GM19397 (cell line): ENCODE results near the gene NEUROD2.

ENCODE experiments used
- ATAC-seq: cut with Tn5 transposase; IDR thresholded peaks from one replicate; pipeline ENCODE4 v1.9.1; 2021; ENCODE audit warnings: mild to moderate bottlenecking, moderate library complexity; ENCODE audit not compliant: unreplicated experiment

The NEUROD2 gene

GRCh38 chr17:39635614-39636176, 28.0 kb upstream of the NEUROD2 start:
- no peak for ATAC-seq

DNA sequence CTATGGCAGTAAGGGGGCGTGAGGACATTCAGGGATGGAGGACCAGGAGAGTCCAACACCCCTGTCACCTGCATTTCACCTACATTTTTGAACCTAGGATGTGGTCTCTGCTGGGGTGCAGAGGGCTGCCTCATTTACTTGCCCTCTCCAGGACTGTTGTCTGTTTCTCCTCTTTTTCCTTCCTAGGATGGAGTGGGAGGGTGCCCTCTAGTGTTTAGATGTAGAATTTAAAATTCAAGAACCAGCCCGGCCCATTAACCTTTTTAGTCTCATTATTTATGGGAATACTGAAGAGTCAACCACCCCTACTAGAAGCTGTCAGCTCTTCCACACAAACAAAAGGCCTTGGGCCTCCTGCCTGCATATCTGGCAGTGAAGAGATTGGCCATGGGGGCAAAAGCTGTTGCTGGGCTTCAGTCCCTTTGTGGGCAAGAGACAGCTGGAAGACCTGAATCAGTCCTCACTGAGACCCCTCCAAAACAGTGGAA, 26.7 kb upstream of the NEUROD2 start:
- ATAC-seq, result no peak

- no peak for ATAC-seq
Measured at GRCh38 chr17:39633570-39634183, 26.0 kb upstream of the NEUROD2 start.

- no peak for ATAC-seq
Measured at GRCh38 chr17:39632153-39632941, 24.6 kb upstream of the NEUROD2 start.

- ATAC-seq, result no peak
Measured at GRCh38 chr17:39631403-39631802, 23.7 kb upstream of the NEUROD2 start.

DNA sequence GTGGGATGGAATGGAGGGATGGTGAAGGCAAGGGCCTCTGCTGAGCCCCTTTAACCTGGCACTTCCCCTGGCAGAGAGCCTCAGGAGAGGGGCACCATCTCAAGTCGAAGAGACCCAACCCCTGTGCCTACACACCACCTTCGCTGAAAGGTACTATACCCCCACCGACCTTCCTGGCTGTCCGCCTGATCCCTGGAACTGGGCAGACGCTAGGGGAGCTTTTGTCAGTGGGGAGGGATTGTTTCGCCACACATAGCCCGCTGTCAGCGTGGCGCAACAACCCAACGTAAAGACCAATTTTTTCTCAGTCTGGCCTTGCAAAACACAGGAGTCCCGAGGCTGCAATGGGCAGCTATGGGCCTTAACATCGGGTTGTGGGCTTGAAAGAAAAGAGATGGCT, 22.2 kb upstream of the NEUROD2 start:
- no peak for ATAC-seq

- no peak for ATAC-seq
Measured at GRCh38 chr17:39629494-39629880, 21.8 kb upstream of the NEUROD2 start.

DNA sequence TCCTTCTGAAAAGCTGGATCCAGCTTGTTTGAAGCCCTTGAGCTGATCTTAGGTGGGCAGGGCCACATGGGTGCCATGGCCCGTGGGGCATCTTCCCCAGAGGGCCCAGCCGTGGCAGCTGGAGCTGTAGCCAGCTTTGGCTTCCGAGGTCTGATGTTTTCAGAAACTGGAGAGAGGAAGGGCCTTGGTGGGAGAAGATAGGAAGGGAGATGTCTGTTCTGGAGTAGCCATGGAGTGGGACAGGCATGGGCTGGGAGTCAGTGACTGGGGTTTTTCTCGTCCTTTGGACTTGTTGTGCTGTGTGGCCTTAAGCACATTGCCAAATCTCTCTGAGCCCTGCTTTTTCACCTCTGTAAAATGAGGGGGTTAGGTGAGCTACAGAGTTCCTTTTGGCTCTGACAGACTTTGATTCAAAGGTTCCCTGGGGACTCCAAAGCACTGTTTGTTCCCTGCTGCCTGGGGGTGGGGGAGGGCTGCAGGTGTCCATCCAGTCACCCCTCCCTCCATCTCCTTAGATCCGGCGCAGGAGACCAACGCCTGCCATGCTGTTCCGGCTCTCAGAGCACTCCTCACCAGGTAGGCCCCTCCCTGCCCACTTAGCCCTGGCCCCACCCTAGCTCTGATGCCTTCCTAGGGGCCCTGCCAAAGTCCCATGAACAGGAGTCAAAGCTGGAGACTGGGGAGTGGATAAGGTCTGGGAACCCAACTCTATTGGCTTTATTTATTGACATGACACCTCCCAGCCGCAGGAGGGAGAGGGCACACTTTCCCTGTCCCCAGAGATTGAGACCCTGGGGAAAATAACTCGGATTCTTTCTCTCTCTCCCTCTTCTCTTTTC, 21.2 kb upstream of the NEUROD2 start:
- ATAC-seq, result no peak

DNA sequence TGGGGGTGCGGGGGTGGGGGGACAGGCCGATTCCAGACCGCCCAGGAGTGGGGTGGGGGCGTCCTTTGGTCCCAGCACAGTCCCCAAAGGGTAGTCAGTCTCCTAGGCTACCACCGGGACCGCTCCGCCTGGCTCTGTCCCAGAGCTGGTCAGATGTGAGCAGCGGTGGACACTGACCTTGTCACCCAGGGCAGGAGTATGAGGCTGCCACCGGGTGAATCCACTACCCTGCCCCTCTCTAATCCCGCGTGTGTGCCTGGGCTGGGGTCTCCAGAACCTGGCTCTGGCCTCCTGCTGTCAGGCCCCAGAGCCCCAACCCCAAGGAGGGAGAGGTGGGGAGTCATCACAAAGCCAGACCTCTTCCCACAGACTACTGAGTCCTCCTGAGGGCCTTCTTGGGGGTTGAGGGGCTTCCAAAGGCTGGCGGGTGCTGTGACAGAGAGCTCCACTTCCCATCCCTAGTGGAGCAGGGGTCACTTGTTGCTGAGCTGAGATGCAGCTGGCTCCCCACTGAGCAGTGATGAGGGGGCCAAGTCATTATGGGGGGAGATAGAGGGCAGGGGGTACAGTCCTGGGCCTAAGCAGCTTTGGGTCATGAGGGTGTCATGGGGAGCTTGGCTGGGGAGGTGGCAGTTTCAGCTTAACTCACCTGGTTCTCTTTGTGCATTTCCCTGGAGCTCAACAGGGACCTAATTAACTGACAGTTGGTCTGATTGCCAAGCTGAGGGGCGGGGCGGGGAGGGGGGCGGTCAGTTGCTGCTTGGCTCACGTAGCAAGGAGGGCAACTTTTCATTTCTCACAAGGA, 20.2 kb upstream of the NEUROD2 start:
- ATAC-seq, result no peak

DNA sequence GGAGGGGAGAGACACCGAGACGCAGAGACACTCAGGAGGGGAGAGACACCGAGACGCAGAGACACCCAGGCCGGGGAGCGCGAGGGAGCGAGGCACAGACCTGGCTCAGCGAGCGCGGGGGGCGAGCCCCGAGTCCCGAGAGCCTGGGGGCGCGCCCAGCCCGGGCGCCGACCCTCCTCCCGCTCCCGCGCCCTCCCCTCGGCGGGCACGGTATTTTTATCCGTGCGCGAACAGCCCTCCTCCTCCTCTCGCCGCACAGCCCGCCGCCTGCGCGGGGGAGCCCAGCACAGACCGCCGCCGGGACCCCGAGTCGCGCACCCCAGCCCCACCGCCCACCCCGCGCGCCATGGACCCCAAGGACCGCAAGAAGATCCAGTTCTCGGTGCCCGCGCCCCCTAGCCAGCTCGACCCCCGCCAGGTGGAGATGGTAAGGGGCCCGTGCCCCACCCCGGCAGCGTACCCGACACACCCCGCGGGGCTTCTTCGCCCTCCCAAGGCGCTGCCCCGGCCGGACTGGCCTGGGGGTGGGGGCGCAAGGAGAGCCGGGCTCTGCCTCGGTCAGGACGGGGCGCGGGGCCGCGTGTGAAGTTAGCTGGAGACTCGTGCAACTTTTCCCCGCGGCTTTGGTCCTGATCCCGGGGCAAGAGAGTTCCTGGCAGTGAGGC, 19.5 kb upstream of the NEUROD2 start:
- ATAC-seq, result no peak

- no peak for ATAC-seq
Measured at GRCh38 chr17:39626171-39627046, 18.7 kb upstream of the NEUROD2 start, which contains the start of gene PPP1R1B. TSS of gene PPP1R1B (plus strand) at chr17:39626952. CDS start at chr17:39627393, 441 bp downstream.

GRCh38 chr17:39625198-39625785, 17.6 kb upstream of the NEUROD2 start:
- ATAC-seq, result no peak

DNA sequence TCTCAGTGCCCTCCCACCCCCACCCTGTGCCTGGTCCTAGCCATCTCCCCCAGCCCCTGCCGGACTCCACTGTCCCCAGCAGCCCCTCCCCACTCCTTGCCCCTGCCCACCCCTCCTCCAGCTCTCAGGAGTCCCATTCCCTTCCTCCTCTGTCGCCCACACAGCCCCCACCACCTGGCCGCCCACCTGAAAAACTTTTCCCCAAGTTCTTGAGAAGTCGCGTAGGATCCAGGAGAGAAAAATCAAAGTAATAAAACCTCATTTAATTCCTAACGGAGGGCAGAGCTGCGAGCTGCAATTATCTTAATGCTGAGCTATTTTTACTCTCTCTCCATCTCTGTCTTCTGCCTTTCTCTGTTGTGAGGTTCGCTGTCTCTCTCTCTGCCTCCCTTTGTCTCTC, 16.6 kb upstream of the NEUROD2 start:
- ATAC-seq, result no peak

DNA sequence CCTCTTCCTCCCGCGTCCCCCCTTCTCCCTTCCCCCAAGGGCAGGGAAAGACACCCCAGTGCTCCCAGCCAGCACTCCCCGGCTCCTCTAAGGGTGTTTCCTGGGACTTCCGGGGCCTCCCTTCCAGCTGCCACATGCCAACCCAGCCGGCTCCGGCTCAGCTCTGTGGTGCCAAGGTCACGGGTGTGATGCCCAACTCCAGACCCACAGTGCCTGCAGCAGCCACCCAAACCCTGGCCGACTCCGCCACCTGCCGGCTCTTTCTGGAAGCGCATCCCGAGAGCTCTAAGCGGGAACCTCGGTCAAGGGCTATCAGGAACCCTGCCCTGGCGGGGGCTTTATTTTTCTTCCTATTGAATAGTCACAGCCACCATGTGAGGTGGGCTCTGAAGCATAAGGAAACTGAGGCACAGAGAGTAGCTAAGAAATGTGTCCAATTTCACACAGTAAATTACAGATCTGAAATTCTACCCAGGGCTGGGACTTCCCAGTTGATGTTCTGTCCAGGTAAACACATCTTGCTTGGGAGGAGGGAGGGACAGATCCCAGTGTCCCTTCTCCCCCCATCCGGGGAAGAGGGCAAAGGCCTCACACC, 15.7 kb upstream of the NEUROD2 start:
- no peak for ATAC-seq

DNA sequence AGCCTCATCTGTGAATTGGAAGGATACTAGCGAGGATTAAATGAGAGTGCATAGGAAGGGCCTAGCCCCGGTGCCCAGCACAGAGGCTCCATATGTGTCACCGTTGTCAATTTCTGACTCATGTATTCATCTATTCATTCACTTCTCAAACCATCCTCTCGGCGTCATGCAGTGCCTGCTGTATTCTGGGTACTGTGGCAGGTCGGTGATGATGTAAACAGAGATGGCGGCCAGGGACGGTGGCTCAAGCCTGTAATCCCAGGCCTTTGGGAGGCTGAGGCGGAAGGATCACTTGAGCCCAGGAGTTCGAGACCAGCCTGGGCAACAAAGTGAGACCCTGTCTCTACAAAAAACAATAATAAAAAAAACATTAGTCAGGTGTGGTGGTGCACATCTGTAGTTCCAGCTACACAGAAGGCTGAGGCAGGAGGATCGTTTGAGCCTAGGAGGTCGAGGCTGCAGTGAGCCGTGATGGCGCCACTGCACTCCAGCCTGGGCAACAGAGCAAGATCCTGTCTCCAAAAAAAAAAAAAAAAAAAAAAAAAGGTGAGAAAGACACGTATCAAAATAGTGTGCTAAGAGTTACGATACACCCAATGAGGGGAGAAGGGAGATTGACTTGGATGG, 14.8 kb upstream of the NEUROD2 start:
- no peak for ATAC-seq

DNA sequence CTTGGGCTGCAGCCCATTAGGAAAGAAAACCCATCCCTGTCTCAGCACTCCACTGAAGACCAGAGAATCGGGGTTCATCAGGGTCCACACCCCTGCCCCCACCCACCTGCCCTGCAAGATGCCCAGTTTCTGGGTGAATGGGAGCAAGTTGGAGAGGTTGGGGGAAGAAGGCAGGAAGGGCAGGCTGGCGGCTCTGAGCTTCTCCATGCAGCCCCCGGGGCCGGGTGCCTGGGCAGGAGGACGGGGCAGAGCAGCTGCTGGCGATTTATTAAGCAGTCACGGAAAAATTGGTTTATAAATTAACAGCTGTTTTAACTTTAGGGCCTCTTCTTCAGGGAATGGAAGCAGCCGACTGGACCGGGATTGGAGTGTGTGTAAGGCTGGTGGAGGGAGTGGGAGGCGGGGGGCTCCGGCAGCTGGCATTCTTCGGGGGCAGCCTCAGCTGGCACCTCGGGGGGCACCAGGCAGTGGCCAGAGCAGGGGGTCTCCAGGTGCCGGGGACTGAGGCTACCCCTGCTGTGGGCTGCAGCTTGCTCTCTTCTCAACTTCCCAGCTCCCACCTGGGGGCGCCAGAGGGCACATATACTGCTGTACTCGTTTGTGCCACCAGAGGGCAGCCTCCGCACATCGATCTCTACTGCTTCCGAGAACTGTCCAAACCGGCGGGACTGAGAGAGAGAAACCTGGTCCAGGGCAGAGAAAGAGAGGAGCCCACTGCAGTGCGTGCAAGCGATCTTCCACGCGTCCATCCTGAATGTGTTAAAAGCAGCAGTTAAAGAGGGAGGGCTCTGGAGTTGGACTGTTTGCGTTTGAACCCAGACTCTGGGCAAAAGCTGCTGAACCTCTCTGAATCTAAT, 14.0 kb upstream of the NEUROD2 start:
- no peak for ATAC-seq

DNA sequence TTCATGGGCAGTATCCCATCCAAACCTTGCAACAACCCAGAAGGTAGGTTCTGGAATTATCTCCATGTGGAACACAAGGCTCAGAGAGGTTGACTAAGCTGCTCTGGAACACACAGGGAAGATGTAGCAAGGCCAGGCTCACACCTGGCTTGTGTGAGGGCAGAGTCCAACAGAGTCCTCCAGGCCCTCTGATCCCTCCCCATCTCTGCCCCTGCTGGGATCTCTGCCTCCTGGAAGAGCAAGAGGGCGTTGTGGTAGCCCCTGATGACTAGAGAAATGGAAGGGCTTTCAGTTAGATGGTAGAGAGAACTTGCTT, 12.0 kb upstream of the NEUROD2 start:
- no peak for ATAC-seq
